ENCODE data around the gene NAALADL2. TPM values are rescaled to one million over a fixed set of nuclear protein-coding genes. Genes with fewer than 3 reads are reported as not detected.

NAALADL2 gene
- total and polyA plus RNA-seq, 2 of the 4 experiments (the other 2 are of a cell fraction): 3.8 to 19.2 TPM

DNA sequence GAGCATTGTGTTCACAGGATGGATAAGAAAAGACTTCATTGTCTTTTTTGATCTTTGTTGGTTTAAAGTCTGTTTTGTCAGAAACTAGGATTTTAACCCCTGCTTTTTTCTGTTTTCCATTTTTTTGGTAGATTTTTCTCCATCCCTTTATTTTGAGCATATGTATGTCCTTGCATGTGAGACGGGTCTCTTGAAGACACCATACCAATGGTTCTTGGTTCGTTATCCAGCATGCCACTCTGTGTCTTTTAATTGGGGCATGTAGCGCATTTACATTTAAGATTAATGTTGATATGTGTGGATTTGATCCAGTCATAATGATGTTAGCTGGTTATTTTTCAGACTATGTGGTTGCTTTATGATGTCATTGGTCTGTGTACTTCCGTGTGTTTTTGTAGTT is 687.0 kb downstream of the NAALADL2 start:
- Histone ChIP-seq H3K9ac (ENCODE audit: low read depth, low read length) (no peak overlapping the region), H2BK5ac (ENCODE audit: low read depth, low read length, poor library complexity, severe bottlenecking) (no peak overlapping the region), H4K20me1 (ENCODE audit: insufficient read depth, low read length) (no peaks in the 10 kb centered on the region), H2BK20ac (ENCODE audit: low read depth, low read length) (no peak overlapping the region), H3K23ac (ENCODE audit: low read depth, low read length) (no peak overlapping the region), H2BK120ac (ENCODE audit: low read depth, low read length) (no peak overlapping the region), H2AK9ac (replicated peaks; ENCODE audit: low read depth, low read length, poor library complexity) (no peak overlapping the region), H3K4me1 (ENCODE audit: control insufficient read depth, insufficient read depth, low read length) (no peaks in the 10 kb centered on the region), H3K36me3 (ENCODE audit: control insufficient read depth, insufficient read depth, low read length) (no peaks in the 10 kb centered on the region), H4K8ac (ENCODE audit: low read depth in 2 of 2, low read length in 2 of 2) (no peak overlapping the region), H3K18ac (ENCODE audit: low read depth, low read length) (no peak overlapping the region), H3K4ac (ENCODE audit: low read depth, low read length) (no peak overlapping the region), H3K79me1 (ENCODE audit: low read depth in 1 of 2, low read length in 2 of 2) (no peaks in the 10 kb centered on the region), H4K5ac (ENCODE audit: low read depth, low read length) (no peak overlapping the region), H3K4me2 (ENCODE audit: low read depth, low read length) (no peak overlapping the region), H3K27ac (ENCODE audit: insufficient read depth, low read length) (no peak overlapping the region), H3K4me3 (ENCODE audit: insufficient read depth, low read depth, low read length) (no peak overlapping the region), H2AK5ac (ENCODE audit: low read depth, low read length) (no peak overlapping the region), H3K56ac (ENCODE audit: extremely low read depth, insufficient read depth, low read length) (no peak overlapping the region), H4K91ac (ENCODE audit: insufficient read depth, low read depth, low read length) (no peak overlapping the region), H3K9me1 (ENCODE audit: insufficient read depth, low read length) (no peaks in the 10 kb centered on the region), H2AFZ (replicated peaks; ENCODE audit: low read length, poor library complexity) (no peak overlapping the region), H2BK15ac (ENCODE audit: low read depth, low read length) (no peak overlapping the region), H3K9me3 (ENCODE audit: control insufficient read depth, insufficient read depth, low read length) (no peaks in the 10 kb centered on the region), H3K27me3 (ENCODE audit: control insufficient read depth, insufficient read depth, low read length) (no peaks in the 10 kb centered on the region), H3K14ac (replicated peaks; ENCODE audit: low read depth, low read length) (no peak overlapping the region)
- DNase-seq (no peak), ATAC-seq (ENCODE audit: low read depth) (no peak)
- 100% methylated on average over 1 of the region's 4 CpGs; no CpG with 5 or more reads in 1 of the 2 experiments for WGBS, 2 experiments (ENCODE audit: extremely low coverage in 2 of 2, insufficient read length in 1 of 2)
- no peak for TF ChIP-seq MAFK (IDR thresholded peaks at IDR 0.05; ENCODE audit: low read depth, low read length)
- TF ChIP-seq RAD21 (IDR thresholded peaks at IDR 0.05; ENCODE audit: low read length): no peak
- TF ChIP-seq, protein P1, sequence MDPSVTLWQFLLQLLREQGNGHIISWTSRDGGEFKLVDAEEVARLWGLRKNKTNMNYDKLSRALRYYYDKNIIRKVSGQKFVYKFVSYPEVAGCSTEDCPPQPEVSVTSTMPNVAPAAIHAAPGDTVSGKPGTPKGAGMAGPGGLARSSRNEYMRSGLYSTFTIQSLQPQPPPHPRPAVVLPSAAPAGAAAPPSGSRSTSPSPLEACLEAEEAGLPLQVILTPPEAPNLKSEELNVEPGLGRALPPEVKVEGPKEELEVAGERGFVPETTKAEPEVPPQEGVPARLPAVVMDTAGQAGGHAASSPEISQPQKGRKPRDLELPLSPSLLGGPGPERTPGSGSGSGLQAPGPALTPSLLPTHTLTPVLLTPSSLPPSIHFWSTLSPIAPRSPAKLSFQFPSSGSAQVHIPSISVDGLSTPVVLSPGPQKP (IDR thresholded peaks at IDR 0.05; ENCODE audit: borderline replicate concordance, low read depth, low read length): no peak
- no peak for TF ChIP-seq RCOR1 (IDR thresholded peaks at IDR 0.05; ENCODE audit: insufficient replicate concordance, low read length)
- TF ChIP-seq NFE2L2 (IDR thresholded peaks at IDR 0.05; ENCODE audit: low read depth, low read length): no peak
- TF ChIP-seq CHD1 (IDR thresholded peaks at IDR 0.05; ENCODE audit: low read depth, low read length): no peak
- TF ChIP-seq, protein P2, sequence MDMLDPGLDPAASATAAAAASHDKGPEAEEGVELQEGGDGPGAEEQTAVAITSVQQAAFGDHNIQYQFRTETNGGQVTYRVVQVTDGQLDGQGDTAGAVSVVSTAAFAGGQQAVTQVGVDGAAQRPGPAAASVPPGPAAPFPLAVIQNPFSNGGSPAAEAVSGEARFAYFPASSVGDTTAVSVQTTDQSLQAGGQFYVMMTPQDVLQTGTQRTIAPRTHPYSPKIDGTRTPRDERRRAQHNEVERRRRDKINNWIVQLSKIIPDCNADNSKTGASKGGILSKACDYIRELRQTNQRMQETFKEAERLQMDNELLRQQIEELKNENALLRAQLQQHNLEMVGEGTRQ (IDR thresholded peaks at IDR 0.05; ENCODE audit: low read depth, low read length): no peak
- no peak for TF ChIP-seq SMC3 (IDR thresholded peaks at IDR 0.05; ENCODE audit: low read depth, low read length)
- no peak for TF ChIP-seq CEBPB (IDR thresholded peaks at IDR 0.05; ENCODE audit: low read depth, low read length)
- no peak for TF ChIP-seq FOS (IDR thresholded peaks at IDR 0.05; ENCODE audit: low read depth, low read length)
- TF ChIP-seq, protein P3, sequence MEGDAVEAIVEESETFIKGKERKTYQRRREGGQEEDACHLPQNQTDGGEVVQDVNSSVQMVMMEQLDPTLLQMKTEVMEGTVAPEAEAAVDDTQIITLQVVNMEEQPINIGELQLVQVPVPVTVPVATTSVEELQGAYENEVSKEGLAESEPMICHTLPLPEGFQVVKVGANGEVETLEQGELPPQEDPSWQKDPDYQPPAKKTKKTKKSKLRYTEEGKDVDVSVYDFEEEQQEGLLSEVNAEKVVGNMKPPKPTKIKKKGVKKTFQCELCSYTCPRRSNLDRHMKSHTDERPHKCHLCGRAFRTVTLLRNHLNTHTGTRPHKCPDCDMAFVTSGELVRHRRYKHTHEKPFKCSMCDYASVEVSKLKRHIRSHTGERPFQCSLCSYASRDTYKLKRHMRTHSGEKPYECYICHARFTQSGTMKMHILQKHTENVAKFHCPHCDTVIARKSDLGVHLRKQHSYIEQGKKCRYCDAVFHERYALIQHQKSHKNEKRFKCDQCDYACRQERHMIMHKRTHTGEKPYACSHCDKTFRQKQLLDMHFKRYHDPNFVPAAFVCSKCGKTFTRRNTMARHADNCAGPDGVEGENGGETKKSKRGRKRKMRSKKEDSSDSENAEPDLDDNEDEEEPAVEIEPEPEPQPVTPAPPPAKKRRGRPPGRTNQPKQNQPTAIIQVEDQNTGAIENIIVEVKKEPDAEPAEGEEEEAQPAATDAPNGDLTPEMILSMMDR (conservative IDR thresholded peaks at IDR 0.05; ENCODE audit: low read depth, low read length): no peak
- no peak for TF ChIP-seq RFX5 (IDR thresholded peaks at IDR 0.05; ENCODE audit: low read depth, low read length)
- no peak for TF ChIP-seq BHLHE40 (IDR thresholded peaks at IDR 0.05; ENCODE audit: low read depth, low read length)
- no peak for TF ChIP-seq MAZ (IDR thresholded peaks at IDR 0.05; ENCODE audit: borderline replicate concordance, low read depth, low read length)
- no peak for TF ChIP-seq POLR2A (IDR thresholded peaks at IDR 0.05; ENCODE audit: low read depth, low read length)
- no peak for TF ChIP-seq MXI1 (IDR thresholded peaks at IDR 0.05; ENCODE audit: borderline replicate concordance, low read depth, low read length)
- intact Hi-C loops (cut with micrococcal nuclease): no loop called here
- POLR2A ChIA-PET (ENCODE audit: unreplicated experiment): no interaction called here
- in situ Hi-C loops (cut with MboI; ENCODE audit: low sequenced_read_pairs): no loop called here
- dilution Hi-C loops (cut with HindIII; ENCODE audit: low sequenced_read_pairs, unreplicated experiment): no loop called here
- BruUV-seq (replicated peaks): no TSS peak
- CTCF ChIA-PET: no interaction called here

Data from IMR-90 (cell line).